Activated CD4-positive, CD25-positive, alpha-beta regulatory T cell treated with anti-CD3 and anti-CD28 coated beads, Interleukin-2, amount 50 U/mL, for 72 hours (primary cell): Measurements from ENCODE around the gene CDH23.

Experiments
- DNase-seq: peaks from one replicate; pipeline ENCODE4 v3.0.0; 2021

CDH23 gene

GRCh38 chr10:71523756-71524155 lies 127.0 kb downstream of the CDH23 start:
- no peak for DNase-seq

- no peak for DNase-seq
These were observed 128.4 kb downstream of the CDH23 start for GRCh38 chr10:71525092-71525491.

- no peak for DNase-seq
These were observed 129.0 kb downstream of the CDH23 start for GRCh38 chr10:71525721-71526120.

GRCh38 chr10:71526653-71527052 lies 129.9 kb downstream of the CDH23 start:
- no peak for DNase-seq

GRCh38 chr10:71527135-71527534 lies 130.4 kb downstream of the CDH23 start:
- no peak for DNase-seq

GRCh38 chr10:71528371-71529206 lies 131.9 kb downstream of the CDH23 start:
- no peak for DNase-seq

- DNase-seq: no peak
These were observed 132.6 kb downstream of the CDH23 start for GRCh38 chr10:71529207-71529827.

GRCh38 chr10:71530781-71531180 lies 134.1 kb downstream of the CDH23 start:
- DNase-seq: no peak

GRCh38 chr10:71531485-71532446 lies 135.0 kb downstream of the CDH23 start:
- peak; percentile 43 for DNase-seq

GRCh38 chr10:71532878-71533277 lies 136.2 kb downstream of the CDH23 start:
- no peak for DNase-seq

- DNase-seq: no peak
These were observed 137.2 kb downstream of the CDH23 start for GRCh38 chr10:71533936-71534335.

- no peak for DNase-seq
These were observed 138.0 kb downstream of the CDH23 start for GRCh38 chr10:71534568-71535194.

GRCh38 chr10:71536332-71536731 lies 139.6 kb downstream of the CDH23 start:
- no peak for DNase-seq

- no peak for DNase-seq
These were observed 140.4 kb downstream of the CDH23 start for GRCh38 chr10:71537125-71537524.

- DNase-seq: no peak
These were observed 141.0 kb downstream of the CDH23 start for GRCh38 chr10:71537681-71538080.

GRCh38 chr10:71538608-71539260 lies 142.0 kb downstream of the CDH23 start:
- DNase-seq: no peak

- DNase-seq: no peak
These were observed 142.9 kb downstream of the CDH23 start for GRCh38 chr10:71539442-71540118.

- no peak for DNase-seq
These were observed 145.8 kb downstream of the CDH23 start for GRCh38 chr10:71542478-71542877.

GRCh38 chr10:71543608-71544170 lies 147.0 kb downstream of the CDH23 start:
- no peak for DNase-seq

- no peak for DNase-seq
These were observed 148.3 kb downstream of the CDH23 start for GRCh38 chr10:71545001-71545400.

- DNase-seq: no peak
These were observed 149.5 kb downstream of the CDH23 start for GRCh38 chr10:71546220-71546619.
